Measurements from ENCODE around the gene PLP2.
"Not testable (repeated sequence)": the region's sequence is repeated elsewhere in the genome, so short reads cannot be mapped to it uniquely, and the experiment has no call there.

The PLP2 gene

DNA sequence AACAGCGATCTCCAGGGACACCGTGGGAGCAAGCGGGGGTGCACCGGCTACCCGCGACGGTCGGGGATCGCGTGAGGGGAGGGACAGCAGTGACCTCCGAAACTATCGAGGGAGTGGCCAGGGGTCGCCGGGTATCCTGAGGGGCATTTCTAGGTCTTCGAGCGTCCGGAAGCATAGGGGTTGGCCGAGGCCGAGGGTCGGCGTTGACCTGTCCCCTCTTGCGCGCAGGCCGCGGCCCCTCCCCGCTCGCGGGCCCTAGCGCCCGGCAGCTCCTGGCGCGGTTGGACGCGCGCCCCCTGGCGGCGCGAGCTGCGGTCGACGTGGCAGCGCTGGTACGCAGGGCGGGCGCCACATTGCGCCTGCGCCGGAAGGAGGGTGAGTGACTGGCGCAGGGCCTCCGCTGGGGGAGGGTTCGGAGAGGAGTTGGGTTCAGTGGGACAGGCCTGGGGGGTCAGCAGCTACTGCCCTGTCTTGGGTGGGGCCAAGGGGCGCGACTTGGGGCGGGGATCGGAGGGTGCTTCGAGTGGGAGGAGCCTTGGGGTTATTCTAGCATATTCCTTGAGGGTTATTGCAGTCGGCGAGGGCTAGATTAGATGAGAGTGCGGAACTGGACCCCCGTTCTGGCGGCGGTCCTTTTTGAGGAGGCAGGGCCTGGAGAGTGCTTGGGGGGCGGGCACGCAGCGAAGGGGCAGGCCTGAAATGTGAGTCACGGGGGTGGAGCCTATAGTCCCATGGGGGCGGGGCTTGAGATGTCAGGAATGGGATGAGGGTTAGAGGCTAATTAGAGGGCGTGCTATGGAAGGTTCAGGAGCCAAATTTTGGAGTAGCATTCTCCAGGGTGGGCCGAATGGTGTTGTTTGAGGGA, 7.9 kb upstream of the PLP2 start:
- peak; percentile 85 for DNase-seq (ENCODE audit: low spot score)

- no peak for DNase-seq (ENCODE audit: low spot score)
These were observed 6.9 kb upstream of the PLP2 start for GRCh38 chrX:49164589-49165360.

GRCh38 chrX:49165901-49166881, 5.5 kb upstream of the PLP2 start:
- DNase-seq (ENCODE audit: low spot score): peak; percentile 76

DNA sequence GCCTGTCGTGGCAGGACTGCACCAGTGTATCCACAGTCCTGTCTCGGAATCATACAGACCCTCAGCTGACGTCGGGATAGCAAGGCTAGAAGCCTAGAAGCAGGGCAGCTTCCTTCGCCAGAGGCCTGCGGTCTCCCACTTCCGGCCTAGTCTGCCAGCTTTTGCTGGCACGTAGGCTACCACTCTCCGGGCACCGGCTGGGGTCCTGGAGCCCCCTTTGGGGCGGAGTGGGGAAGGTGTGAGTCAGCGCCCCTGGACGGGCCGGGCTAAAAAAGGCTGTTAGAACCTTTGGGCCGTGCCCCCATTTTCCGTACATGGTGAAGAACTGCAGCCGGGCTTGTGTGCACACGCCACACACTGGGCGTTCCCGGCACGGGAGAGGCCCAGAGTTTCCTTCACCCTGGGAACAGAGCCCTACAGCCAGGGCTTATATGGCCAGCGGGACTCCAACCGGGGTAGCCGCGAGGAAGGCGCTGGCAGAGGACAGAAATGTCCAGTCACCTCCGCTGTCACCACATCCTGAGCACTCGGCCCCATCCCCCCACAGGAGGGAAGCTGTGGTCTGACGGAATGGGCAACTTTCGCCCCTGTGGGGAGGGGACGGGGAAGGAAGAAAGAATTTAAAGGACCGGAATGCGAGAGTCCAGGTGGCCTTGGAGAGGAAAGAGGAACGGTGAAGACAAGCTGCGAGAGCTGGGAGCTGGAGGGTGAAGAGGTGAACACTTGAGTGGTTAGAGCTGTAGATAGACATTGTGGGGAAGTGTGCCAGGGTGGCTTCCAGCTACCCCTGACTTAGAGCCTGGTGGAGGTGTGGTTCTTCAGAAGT, 4.6 kb upstream of the PLP2 start:
- peak; percentile 61 for DNase-seq (ENCODE audit: low spot score)

DNA sequence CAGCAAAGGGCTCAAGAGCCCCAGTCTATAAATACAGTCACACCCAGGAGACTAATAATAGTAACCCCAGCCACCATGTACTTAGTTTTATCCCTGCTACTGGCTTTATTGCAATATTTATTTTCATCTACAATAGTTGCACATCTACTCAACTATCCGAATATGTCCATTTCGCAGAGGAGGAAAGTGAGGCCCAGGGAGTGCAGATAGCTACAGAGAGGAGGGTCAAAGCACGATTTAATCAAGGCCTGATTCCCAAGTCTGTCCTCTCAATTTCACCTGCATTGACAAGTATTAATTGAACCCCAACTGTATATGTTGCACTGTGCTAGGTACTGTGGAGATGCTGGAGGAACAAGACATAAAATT, 4.0 kb upstream of the PLP2 start:
- no peak for DNase-seq (ENCODE audit: low spot score)

DNA sequence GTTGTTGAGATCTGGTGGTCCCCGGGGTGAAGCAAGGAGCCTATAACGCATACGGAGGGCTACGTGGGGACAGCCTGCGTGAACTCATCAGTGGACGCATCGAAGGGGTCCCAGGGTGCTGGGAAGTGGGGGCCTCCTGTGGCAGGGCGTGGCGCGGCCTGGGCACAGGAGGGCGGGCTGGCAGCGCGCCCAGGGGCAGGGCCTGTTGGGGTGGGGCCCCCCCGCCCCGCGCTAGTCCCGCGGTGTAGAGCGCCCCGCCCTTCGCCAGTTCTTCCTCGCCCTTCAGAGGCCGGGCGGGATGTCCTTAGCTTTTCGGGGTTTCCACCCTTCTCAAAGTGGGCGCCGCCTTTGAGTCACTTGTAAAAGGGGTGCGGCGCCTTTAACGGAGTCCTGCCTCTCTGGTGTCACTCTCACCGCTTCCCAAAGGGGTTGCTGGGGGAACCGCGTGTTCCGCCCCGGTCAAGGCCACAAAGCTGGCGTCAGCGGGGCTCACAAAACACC, 632 bp downstream of the PLP2 start:
- DNase-seq (ENCODE audit: low spot score): peak; percentile 79

DNA sequence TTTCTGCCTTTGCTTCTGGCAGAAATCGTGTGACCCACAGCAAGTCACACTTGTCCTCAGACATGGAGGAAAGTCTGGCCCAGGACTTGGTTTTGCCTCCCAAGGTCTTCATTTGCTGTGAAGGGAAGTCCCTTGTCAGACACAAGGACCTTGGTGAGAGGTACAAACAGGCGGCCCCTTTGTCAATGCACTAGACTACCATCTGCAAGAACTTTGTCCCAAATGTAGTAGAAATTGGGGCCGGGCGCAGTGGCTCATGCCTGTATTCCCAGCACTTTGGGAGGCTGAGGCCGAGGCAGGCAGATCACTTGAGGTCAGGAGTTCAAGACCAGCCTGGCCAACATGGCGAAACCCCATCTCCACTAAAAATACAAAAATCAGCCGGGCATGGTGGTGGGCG, 1.8 kb downstream of the PLP2 start:
- DNase-seq (ENCODE audit: low spot score): not testable (repeated sequence)

DNA sequence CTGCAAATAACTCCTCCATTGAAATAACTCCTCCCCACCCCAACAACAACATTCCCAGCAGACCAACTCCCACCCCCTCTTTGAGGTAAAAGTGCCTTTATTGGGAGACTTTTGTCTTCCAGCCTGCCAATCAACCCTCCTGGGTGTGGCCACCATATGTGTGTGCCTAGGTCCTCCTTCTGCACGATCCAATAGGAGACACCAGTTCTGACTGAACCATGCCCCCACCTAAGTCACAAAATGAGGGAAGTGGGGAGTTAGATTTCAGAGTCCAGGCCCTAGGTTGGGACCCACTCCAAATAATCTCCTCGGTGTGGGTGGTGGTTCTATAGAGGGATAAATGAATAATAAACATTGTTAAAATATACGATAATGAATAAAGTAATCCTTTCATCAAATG, 3.0 kb downstream of the PLP2 start:
- DNase-seq (ENCODE audit: low spot score): no peak

DNA sequence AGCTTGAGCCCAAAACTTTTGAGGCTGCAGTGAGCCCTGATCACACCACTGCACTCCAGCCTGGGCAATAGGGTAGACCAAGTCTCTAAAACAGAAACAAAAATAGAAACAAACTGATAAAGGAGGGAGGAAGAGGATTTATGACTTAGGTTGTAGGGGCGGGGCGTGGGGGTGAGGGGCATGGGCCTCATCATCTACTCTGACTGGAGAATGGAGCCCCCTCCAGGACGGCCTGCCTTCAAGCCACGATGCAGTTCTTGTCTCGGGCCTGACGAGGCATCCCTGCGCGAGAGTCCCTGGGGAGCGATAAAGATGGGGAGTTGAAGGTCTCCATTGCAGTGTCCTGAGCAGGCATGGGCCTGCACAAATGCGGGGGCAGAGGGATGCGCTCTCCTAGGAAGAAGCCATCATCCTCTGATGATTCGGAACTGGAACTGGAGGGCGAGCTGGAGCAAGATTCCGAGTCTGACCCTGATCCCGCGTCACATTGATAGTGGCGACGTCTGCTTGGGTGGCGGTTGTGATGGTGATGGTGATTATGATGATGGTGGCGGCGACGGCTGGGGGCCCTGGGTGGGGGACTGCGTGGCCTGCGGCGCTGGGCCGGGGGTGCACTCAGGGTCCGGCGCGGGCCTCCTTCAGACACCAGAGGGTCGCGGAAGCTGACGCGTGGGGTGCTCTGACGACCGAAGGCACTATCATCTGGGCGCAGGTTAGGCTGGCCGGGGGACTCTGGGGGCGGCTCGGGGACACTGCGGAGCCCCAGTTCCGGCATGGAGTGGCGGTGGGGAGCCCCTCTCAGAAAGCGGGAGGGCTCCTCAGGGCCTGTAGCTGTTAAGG, 4.0 kb downstream of the PLP2 start:
- no peak for DNase-seq (ENCODE audit: low spot score)

DNA sequence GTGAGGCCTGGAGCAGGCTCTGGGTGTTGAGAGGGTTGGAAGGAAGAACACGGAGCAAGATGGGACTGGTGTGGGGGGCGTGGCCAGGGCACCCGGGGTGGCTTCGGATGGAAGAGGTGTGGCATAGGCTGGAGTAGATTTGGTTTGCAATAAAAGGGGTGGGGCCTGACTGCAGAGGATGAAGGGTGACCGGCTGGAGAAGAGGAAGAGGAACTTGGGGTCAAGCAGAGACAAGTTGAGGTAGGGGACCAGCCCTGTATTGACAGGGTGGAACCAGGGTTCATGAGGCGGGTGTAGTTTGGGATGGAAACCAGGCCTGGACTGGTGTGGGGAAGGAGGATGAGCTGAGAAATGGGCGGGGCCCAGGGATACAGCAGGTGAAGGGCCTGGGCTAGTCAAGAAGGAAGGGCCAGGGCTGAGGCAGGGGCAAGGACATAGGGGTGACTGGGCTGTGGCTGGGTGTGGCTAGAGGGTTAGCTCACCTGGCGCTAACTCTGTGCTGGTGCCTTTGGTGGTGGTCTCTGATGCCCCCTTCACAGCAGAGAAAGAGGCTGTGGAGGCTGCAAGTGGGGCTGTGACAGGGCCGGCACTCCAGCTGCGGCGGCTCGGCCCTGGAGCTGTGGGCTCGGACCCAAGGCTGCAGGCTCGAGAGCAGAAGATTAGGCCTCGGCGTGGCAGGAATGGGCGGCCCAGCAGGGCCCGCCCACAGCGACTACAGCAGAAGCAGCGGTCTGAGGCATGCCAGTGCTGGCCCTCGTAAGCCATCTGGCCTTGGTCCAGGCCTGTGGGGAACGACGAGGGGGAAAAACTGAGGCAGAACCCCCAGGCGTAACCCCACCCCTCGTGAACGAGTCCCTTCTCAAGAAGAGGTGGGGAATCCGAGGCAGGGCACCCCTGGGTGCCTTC, 5.0 kb downstream of the PLP2 start:
- DNase-seq (ENCODE audit: low spot score): peak; percentile 39

DNA sequence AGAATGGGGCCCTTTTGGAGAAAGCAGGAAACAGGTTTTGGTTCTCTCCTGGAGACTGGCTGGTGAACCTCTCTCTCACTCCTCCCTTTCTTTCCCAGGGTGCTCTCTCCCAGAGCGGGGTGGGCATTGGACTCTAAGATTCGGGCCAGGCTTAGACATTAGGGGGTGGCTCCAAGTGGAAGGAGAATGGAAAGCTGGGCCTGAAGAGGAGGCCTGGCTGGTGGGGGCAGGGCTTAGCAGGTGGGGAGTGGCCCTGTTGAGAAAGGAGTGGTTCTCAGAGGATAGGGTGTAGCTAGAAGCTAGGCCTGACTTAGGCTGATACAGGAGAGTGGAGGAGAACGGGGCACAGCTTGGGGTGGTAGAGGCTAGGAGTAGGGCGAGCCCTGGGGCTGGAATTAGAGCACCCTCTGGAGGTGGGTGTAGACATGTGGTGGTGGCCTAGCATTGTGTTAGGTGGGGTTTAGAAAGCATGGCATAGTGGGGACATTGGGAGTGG, 5.7 kb downstream of the PLP2 start:
- DNase-seq (ENCODE audit: low spot score): peak; percentile 27

GRCh38 chrX:49177873-49178480, 6.3 kb downstream of the PLP2 start:
- DNase-seq (ENCODE audit: low spot score): no peak

DNA sequence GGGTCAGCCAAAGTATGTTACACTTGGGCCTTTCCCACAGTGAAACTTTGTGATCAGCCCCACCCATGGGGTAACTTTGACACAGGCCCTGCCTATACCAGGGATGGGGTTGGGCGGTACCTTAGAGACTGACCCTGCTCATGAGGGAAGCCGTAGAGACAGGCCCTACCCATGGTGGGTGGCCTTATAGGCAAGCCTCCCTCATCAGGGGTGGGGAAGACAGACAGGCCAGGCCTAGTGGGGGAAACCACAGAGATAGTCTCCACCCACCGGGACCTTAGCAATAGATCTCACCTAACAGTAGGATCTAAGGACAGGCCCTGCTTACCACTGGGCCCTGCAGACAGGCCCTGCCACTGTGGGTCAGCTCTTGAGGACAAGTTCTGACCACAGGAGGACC, 6.8 kb downstream of the PLP2 start:
- DNase-seq (ENCODE audit: low spot score): no peak

GRCh38 chrX:49179358-49179757, 7.7 kb downstream of the PLP2 start:
- no peak for DNase-seq (ENCODE audit: low spot score)

DNA sequence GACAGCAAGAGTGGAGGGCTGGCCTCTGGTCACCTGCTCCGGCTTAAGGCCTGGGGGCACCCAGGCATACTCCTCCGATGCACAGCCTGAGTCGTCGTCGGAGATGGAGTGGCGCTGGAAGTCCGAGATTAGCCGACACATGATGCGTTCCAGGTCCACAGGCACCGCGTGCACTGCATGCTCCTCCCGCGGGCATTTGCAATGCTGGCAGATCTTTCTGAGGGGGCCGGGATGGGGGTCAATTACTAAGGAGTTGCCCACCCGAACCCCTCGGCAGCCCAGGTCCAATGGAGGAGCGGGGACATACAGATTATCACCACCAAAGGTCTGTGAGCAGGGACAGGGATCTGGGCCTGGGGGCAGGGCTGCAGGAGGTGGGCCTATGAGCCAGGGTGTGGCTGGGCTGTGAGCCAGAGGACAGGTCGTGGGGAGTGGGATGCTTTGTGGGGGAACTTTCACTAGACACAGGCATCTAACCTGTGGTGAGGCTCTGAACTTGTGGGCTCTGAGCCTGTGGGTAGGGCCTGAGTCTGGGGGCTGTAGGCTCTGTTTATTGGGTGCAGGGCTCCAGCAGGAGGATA, 12.1 kb downstream of the PLP2 start:
- no peak for DNase-seq (ENCODE audit: low spot score)

DNA sequence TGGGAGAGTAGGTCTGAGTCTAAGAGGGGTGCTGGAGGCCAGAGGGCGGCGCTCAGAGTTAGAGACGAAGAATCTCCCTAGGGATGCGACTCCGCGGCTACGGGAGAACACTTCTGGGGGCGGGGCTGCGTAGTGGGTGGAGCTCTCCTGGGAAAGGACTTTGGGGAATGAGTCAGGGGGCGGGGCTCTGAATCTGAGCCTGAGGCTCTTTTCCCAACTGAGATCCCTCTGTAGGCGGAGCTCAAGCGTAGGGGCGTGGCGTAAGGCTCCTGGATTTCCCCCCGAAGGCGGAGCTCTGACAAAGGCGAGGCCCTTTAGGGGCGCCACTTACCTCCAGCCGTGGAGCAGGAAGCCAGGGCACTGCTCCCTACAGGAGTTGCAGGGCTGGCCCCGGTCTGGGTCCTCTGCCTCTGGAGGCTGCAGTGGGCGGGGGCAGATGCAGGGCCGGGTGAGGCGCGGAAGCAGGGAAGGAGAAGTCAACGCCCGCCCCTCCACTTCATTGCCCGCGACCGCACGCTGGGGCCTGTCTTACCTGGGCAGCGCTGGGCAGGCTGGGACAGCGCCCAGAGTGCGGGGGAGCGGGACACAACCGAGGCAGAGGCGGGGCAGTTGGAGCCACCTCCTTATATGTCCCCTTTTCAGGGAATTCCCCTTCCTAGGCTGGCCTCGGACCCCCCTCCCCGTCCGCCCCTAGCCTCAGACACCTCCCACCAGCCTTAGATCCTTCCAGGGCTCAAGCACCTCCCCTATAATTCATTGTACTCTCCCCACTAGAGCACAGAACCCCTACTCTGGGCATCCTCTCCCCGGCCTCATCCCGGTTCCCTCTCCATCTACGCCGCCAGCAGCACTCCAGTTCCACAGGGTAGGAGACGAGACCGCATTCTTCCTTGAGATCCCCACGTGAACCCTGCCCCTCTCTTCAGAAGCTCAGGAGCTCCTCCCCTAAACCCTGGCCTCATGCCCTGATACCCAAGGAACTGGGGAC, 12.9 kb downstream of the PLP2 start:
- DNase-seq (ENCODE audit: low spot score): no peak
